ENCODE results near the gene TTC23. TPM values are rescaled to one million over a fixed set of nuclear protein-coding genes. Genes with fewer than 3 reads are reported as not detected.

Gene TTC23
- total and polyA plus RNA-seq, 2 donors (not counting 3 experiments of a cell fraction or from before 2014, with no cell fraction given) = 4.1 to 27.3 TPM

GRCh38 chr15:99099661-99100060 lies 149.7 kb downstream of the TTC23 start:
- no peak for TF ChIP-seq JUN (IDR thresholded peaks at IDR 0.05; ENCODE audit: borderline replicate concordance, insufficient read depth, insufficient read length, low read depth)
- no peak for TF ChIP-seq MAX (IDR thresholded peaks at IDR 0.05; ENCODE audit: insufficient read depth, insufficient read length)
- TF ChIP-seq POLR2A (IDR thresholded peaks at IDR 0.05; ENCODE audit: low read depth, low read length) = no peak
- no peak for TF ChIP-seq POLR2AphosphoS5 (IDR thresholded peaks at IDR 0.05; ENCODE audit: insufficient read depth, low read depth, low read length)
- no peak for TF ChIP-seq FOS (IDR thresholded peaks at IDR 0.05; ENCODE audit: borderline replicate concordance, insufficient read depth, low read length)
- TF ChIP-seq EZH2 (IDR thresholded peaks at IDR 0.05; ENCODE audit: borderline replicate concordance, low read depth, low read length, severe bottlenecking) = no peak
- H4K20me1 ChIP-seq (replicated peaks; ENCODE audit: control insufficient read depth, extremely low read depth, insufficient read depth, low read length) = no peaks in the 10 kb centered on the region
- H3K4me2 ChIP-seq (ENCODE audit: insufficient read depth, low read length) = no peak overlapping the region
- intact Hi-C loops (cut with micrococcal nuclease) (loop anchor here (1.0 to 10.0 kb wide), 4 partner anchors 114 to 657 kb away; no protein-coding TSS in a partner anchor), dilution Hi-C loops (cut with MboI; ENCODE audit: extremely low pct_ligation_motif_present, low sequenced_read_pairs) (no loop called here)
- no peaks in the 10 kb centered on the region for H3K79me2 ChIP-seq (ENCODE audit: control insufficient read depth, insufficient read depth, low read length)
- no peak for FAIRE-seq
- ChIA-PET CTCF (interaction anchor here (1.1 to 5.4 kb wide), 9 partner anchors 9 to 170 kb away, joined by 3 to 226 read pairs (median 11); no protein-coding TSS in a partner anchor), POLR2A (no interaction called here)
- peaks cover 3 to 5% of the 10 kb centered on the region in 2 experiments for H3K27me3 ChIP-seq (ENCODE audit: control insufficient read depth in 2 of 2, insufficient read depth in 2 of 2, low read length in 2 of 2)
- H3K9me1 ChIP-seq (replicated peaks; ENCODE audit: control insufficient read depth, extremely low read depth, insufficient read depth, low read length) = no peaks in the 10 kb centered on the region
- H3K4me1 ChIP-seq (ENCODE audit: control insufficient read depth, extremely low read depth, insufficient read depth, low read length) = no peaks in the 10 kb centered on the region
- BruUV-seq (replicated peaks) = no TSS peak
- H3K9me3 ChIP-seq (replicated peaks; ENCODE audit: control insufficient read depth, insufficient read depth, low read length) = no peaks in the 10 kb centered on the region
- no peak overlapping the region for H3K9ac ChIP-seq (replicated peaks; ENCODE audit: extremely low read depth, insufficient read depth, low read length)
- no peak for DNase-seq (ENCODE audit: low read depth, low spot score)
- no peaks in the 10 kb centered on the region for H3K36me3 ChIP-seq (ENCODE audit: control insufficient read depth in 2 of 2, extremely low read depth in 1 of 2, insufficient read depth in 2 of 2, low read length in 2 of 2)
- H3K4me3 ChIP-seq (replicated peaks in 1 of 3; ENCODE audit: insufficient read depth in 1 of 3, low read depth in 1 of 3, low read length in 3 of 3) = no peak overlapping the region
- H2AFZ ChIP-seq (ENCODE audit: low read depth, low read length) = no peak overlapping the region
- no peak overlapping the region for H3K27ac ChIP-seq (ENCODE audit: insufficient read depth, low read depth, low read length)

DNA sequence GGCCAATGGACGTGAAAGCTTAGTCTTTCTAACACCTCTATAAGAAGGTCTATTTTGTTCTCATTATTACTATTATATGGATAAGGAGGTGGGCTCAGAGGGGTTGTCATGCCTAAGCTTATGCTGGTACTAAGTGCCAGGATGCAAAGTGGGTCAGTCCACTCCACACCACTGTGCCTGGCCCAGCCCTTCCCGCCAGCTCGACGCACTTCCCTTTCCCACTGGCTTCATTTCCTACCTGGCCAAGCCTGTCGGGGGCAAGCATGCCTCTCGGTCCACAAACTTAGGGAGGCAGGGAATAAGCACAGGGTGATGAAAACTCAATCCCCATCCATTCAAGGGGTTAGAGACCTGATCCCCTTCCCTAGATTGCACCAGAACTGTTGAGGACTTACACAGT lies 150.4 kb downstream of the TTC23 start:
- Histone ChIP-seq H3K27ac (ENCODE audit: insufficient read depth, low read depth, low read length) (no peak overlapping the region), H3K9me1 (replicated peaks; ENCODE audit: control insufficient read depth, extremely low read depth, insufficient read depth, low read length) (no peaks in the 10 kb centered on the region), H3K36me3 (ENCODE audit: control insufficient read depth in 2 of 2, extremely low read depth in 1 of 2, insufficient read depth in 2 of 2, low read length in 2 of 2) (no peaks in the 10 kb centered on the region), H4K20me1 (replicated peaks; ENCODE audit: control insufficient read depth, extremely low read depth, insufficient read depth, low read length) (no peaks in the 10 kb centered on the region), H2AFZ (ENCODE audit: low read depth, low read length) (no peak overlapping the region), H3K4me3 (replicated peaks in 1 of 3; ENCODE audit: insufficient read depth in 1 of 3, low read depth in 1 of 3, low read length in 3 of 3) (no peak overlapping the region), H3K9me3 (replicated peaks; ENCODE audit: control insufficient read depth, insufficient read depth, low read length) (no peaks in the 10 kb centered on the region), H3K9ac (replicated peaks; ENCODE audit: extremely low read depth, insufficient read depth, low read length) (no peak overlapping the region), H3K79me2 (ENCODE audit: control insufficient read depth, insufficient read depth, low read length) (no peaks in the 10 kb centered on the region), H3K4me1 (ENCODE audit: control insufficient read depth, extremely low read depth, insufficient read depth, low read length) (no peaks in the 10 kb centered on the region), H3K27me3 (ENCODE audit: control insufficient read depth in 2 of 2, insufficient read depth in 2 of 2, low read length in 2 of 2) (peaks cover 3 to 5% of the 10 kb centered on the region in 2 experiments), H3K4me2 (ENCODE audit: insufficient read depth, low read length) (no peak overlapping the region)
- intact Hi-C loops (cut with micrococcal nuclease) (no loop called here), dilution Hi-C loops (cut with MboI; ENCODE audit: extremely low pct_ligation_motif_present, low sequenced_read_pairs) (no loop called here)
- FAIRE-seq (no peak), DNase-seq (ENCODE audit: low read depth, low spot score) (no peak)
- ChIA-PET CTCF (interaction anchor here (5.4 kb wide), 1 partner anchor 113 kb away, joined by 226 read pairs; no protein-coding TSS in a partner anchor), POLR2A (no interaction called here)
- BruUV-seq (replicated peaks) = no TSS peak
- TF ChIP-seq MYC (IDR thresholded peaks at IDR 0.05; ENCODE audit: low read depth, low read length) = no peak
- TF ChIP-seq POLR2AphosphoS5 (IDR thresholded peaks at IDR 0.05; ENCODE audit: insufficient read depth, low read depth, low read length) = no peak
- TF ChIP-seq GATA2 (IDR thresholded peaks at IDR 0.05; ENCODE audit: insufficient read depth, insufficient read length, low read depth, low read length) = no peak

Data from endothelial cell of umbilical vein (primary cell).